ENCODE results near the gene RASGEF1C.
"Not testable (repeated sequence)": the region's sequence is repeated elsewhere in the genome, so short reads cannot be mapped to it uniquely, and the experiment has no call there.

Gene RASGEF1C

GRCh38 chr5:180210961-180211760 lies 2.1 kb upstream of the RASGEF1C start:
- no peak for DNase-seq

- DNase-seq, result not testable (repeated sequence)
Measured at GRCh38 chr5:180210077-180210476, 1.1 kb upstream of the RASGEF1C start.

GRCh38 chr5:180208435-180209081 lies 453 bp downstream of the RASGEF1C start:
- peak; percentile 11 for DNase-seq

- DNase-seq, result no peak
Measured at GRCh38 chr5:180208038-180208434, 975 bp downstream of the RASGEF1C start.

GRCh38 chr5:180207593-180207992 lies 1.4 kb downstream of the RASGEF1C start:
- DNase-seq, result no peak

GRCh38 chr5:180206993-180207392 lies 2.0 kb downstream of the RASGEF1C start:
- DNase-seq, result no peak

GRCh38 chr5:180205916-180206315 lies 3.1 kb downstream of the RASGEF1C start:
- no peak for DNase-seq

GRCh38 chr5:180204276-180204819 lies 4.7 kb downstream of the RASGEF1C start:
- no peak for DNase-seq

- no peak for DNase-seq
Measured at GRCh38 chr5:180202939-180203573, 6.0 kb downstream of the RASGEF1C start.

GRCh38 chr5:180201051-180201987 lies 7.7 kb downstream of the RASGEF1C start:
- DNase-seq, result peak; percentile 42

GRCh38 chr5:180199390-180199789 lies 9.6 kb downstream of the RASGEF1C start:
- DNase-seq, result no peak

- DNase-seq, result no peak
Measured at GRCh38 chr5:180198208-180198607, 10.8 kb downstream of the RASGEF1C start.

GRCh38 chr5:180197016-180197702 lies 11.9 kb downstream of the RASGEF1C start:
- DNase-seq, result no peak

- no peak for DNase-seq
Measured at GRCh38 chr5:180194410-180195345, 14.3 kb downstream of the RASGEF1C start.

- DNase-seq, result no peak
Measured at GRCh38 chr5:180193749-180194375, 15.1 kb downstream of the RASGEF1C start.

GRCh38 chr5:180191716-180192115 lies 17.3 kb downstream of the RASGEF1C start:
- DNase-seq, result no peak

GRCh38 chr5:180187767-180188166 lies 21.2 kb downstream of the RASGEF1C start:
- DNase-seq, result no peak

- no peak for DNase-seq
Measured at GRCh38 chr5:180180846-180181245, 28.2 kb downstream of the RASGEF1C start.

GRCh38 chr5:180180421-180180820 lies 28.6 kb downstream of the RASGEF1C start:
- no peak for DNase-seq
